HEK293 (cell line): ENCODE data around the gene DGKZ.
A peak's percentile ranks its signal among the peaks of the same experiment; 100 is the strongest.

Source experiments
- BCL11A ChIP-seq: fragments of 450-650 bp; formaldehyde crosslinking; IDR thresholded peaks from 2 replicates; pipeline ENCODE4 v1.5.1; 2016; ENCODE audit warnings: low read depth, missing biosample characterization, missing genetic modification characterization
- BCL11B ChIP-seq: fragments of 450-650 bp; formaldehyde crosslinking; IDR thresholded peaks from 2 replicates; pipeline ENCODE4 v1.5.1; 2016; ENCODE audit warnings: low read depth, missing biosample characterization, missing genetic modification characterization
- CTCF ChIP-seq: fragments of 450-650 bp; formaldehyde crosslinking; IDR thresholded peaks from 2 replicates; pipeline ENCODE4 v1.5.1; 2016; ENCODE audit warnings: missing biosample characterization, missing genetic modification characterization
- EGR2 ChIP-seq: fragments of 450-650 bp; formaldehyde crosslinking; IDR thresholded peaks from 2 replicates; pipeline ENCODE4 v1.5.1; 2016; ENCODE audit warnings: low read depth, missing biosample characterization, missing genetic modification characterization
- FEZF1 ChIP-seq: fragments of 450-650 bp; formaldehyde crosslinking; IDR thresholded peaks from 2 replicates; pipeline ENCODE4 v1.5.1; 2016; ENCODE audit warnings: missing biosample characterization, missing genetic modification characterization
- KLF1 ChIP-seq: fragments of 450-650 bp; formaldehyde crosslinking; IDR thresholded peaks from 2 replicates; pipeline ENCODE4 v1.5.1; 2016; ENCODE audit warnings: missing biosample characterization, missing genetic modification characterization
- KLF16 ChIP-seq: fragments of 450-650 bp; formaldehyde crosslinking; IDR thresholded peaks from 2 replicates; pipeline ENCODE4 v1.5.1; 2017; ENCODE audit warnings: missing biosample characterization, missing genetic modification characterization
- KLF9 ChIP-seq: fragments of 450-650 bp; formaldehyde crosslinking; IDR thresholded peaks from 2 replicates; pipeline ENCODE4 v1.5.1; 2016; ENCODE audit warnings: missing biosample characterization, missing genetic modification characterization, low read depth
- MZF1 ChIP-seq: fragments of 450-650 bp; formaldehyde crosslinking; IDR thresholded peaks from 2 replicates; pipeline ENCODE4 v1.5.1; 2017; ENCODE audit warnings: missing biosample characterization, missing genetic modification characterization, borderline replicate concordance
- OVOL3 ChIP-seq: fragments of 450-650 bp; formaldehyde crosslinking; IDR thresholded peaks from 2 replicates; pipeline ENCODE4 v1.5.1; 2016; ENCODE audit warnings: missing biosample characterization, missing genetic modification characterization
- REST ChIP-seq: fragments of 450-650 bp; formaldehyde crosslinking; IDR thresholded peaks from 2 replicates; pipeline ENCODE4 v1.5.1; 2016; ENCODE audit warnings: missing biosample characterization, missing genetic modification characterization
- SALL2 ChIP-seq: fragments of 450-650 bp; formaldehyde crosslinking; IDR thresholded peaks from 2 replicates; pipeline ENCODE4 v1.5.0; 2017; ENCODE audit warnings: missing biosample characterization, mild to moderate bottlenecking, missing genetic modification characterization, borderline replicate concordance
- SCRT2 ChIP-seq: fragments of 450-650 bp; formaldehyde crosslinking; IDR thresholded peaks from 2 replicates; pipeline ENCODE4 v1.5.1; 2016; ENCODE audit warnings: missing biosample characterization, missing genetic modification characterization
- SP3 ChIP-seq: fragments of 450-650 bp; formaldehyde crosslinking; IDR thresholded peaks from 2 replicates; pipeline ENCODE4 v1.5.1; 2016; ENCODE audit warnings: missing biosample characterization, missing genetic modification characterization
- ZBTB48 ChIP-seq: fragments of 450-650 bp; formaldehyde crosslinking; IDR thresholded peaks from 2 replicates; pipeline ENCODE4 v1.5.1; 2016; ENCODE audit warnings: missing biosample characterization, missing genetic modification characterization
- ZBTB8A ChIP-seq: fragments of 450-650 bp; formaldehyde crosslinking; IDR thresholded peaks from 2 replicates; pipeline ENCODE4 v1.5.1; 2016; ENCODE audit warnings: missing biosample characterization, missing genetic modification characterization
- ZNF202 ChIP-seq: fragments of 450-650 bp; formaldehyde crosslinking; IDR thresholded peaks from 2 replicates; pipeline ENCODE4 v1.5.1; 2016; ENCODE audit warnings: missing biosample characterization, missing genetic modification characterization, borderline replicate concordance
- ZNF280C ChIP-seq: fragments of 450-650 bp; formaldehyde crosslinking; IDR thresholded peaks from 2 replicates; pipeline ENCODE4 v1.5.1; 2016; ENCODE audit warnings: missing biosample characterization, missing genetic modification characterization
- ZNF302 ChIP-seq: fragments of 450-650 bp; formaldehyde crosslinking; IDR thresholded peaks from 2 replicates; pipeline ENCODE4 v1.5.1; 2016; ENCODE audit warnings: missing biosample characterization, missing genetic modification characterization, low read depth
- ZNF324 ChIP-seq: fragments of 450-650 bp; formaldehyde crosslinking; IDR thresholded peaks from 2 replicates; pipeline ENCODE4 v1.5.1; 2016; ENCODE audit warnings: missing biosample characterization, missing genetic modification characterization
- ZNF335 ChIP-seq: fragments of 450-650 bp; formaldehyde crosslinking; conservative IDR thresholded peaks from 2 replicates; pipeline ENCODE4 v1.5.1; 2016; ENCODE audit warnings: missing biosample characterization, missing genetic modification characterization
- ZNF501 ChIP-seq: fragments of 450-650 bp; formaldehyde crosslinking; IDR thresholded peaks from 2 replicates; pipeline ENCODE4 v1.5.1; 2016; ENCODE audit warnings: missing biosample characterization, missing genetic modification characterization
- ZNF510 ChIP-seq: fragments of 450-650 bp; formaldehyde crosslinking; IDR thresholded peaks from 2 replicates; pipeline ENCODE4 v1.5.1; 2018; ENCODE audit warnings: mild to moderate bottlenecking, missing genetic modification characterization, missing biosample characterization; ENCODE audit not compliant: insufficient replicate concordance
- ZNF580 ChIP-seq: fragments of 450-650 bp; formaldehyde crosslinking; IDR thresholded peaks from 2 replicates; pipeline ENCODE4 v1.5.1; 2016; ENCODE audit warnings: missing biosample characterization, missing genetic modification characterization
- ZNF629 ChIP-seq: fragments of 450-650 bp; formaldehyde crosslinking; IDR thresholded peaks from 2 replicates; pipeline ENCODE4 v1.5.1; 2017; ENCODE audit warnings: missing biosample characterization, missing genetic modification characterization
- ZNF664 ChIP-seq: fragments of 450-650 bp; formaldehyde crosslinking; IDR thresholded peaks from 2 replicates; pipeline ENCODE4 v1.5.1; 2016; ENCODE audit warnings: missing biosample characterization, missing genetic modification characterization
- ZNF692 ChIP-seq: fragments of 450-650 bp; formaldehyde crosslinking; IDR thresholded peaks from 2 replicates; pipeline ENCODE4 v1.5.1; 2016; ENCODE audit warnings: missing biosample characterization, missing genetic modification characterization
- ZNF704 ChIP-seq: fragments of 450-650 bp; formaldehyde crosslinking; IDR thresholded peaks from 2 replicates; pipeline ENCODE4 v1.5.1; 2016; ENCODE audit warnings: missing biosample characterization, missing genetic modification characterization
- ZSCAN16 ChIP-seq: fragments of 450-650 bp; formaldehyde crosslinking; IDR thresholded peaks from 2 replicates; pipeline ENCODE4 v1.5.1; 2016; ENCODE audit warnings: missing biosample characterization, missing genetic modification characterization
- ZSCAN30 ChIP-seq: fragments of 450-650 bp; IDR thresholded peaks from 2 replicates; pipeline ENCODE4 v1.5.1; 2018; ENCODE audit warnings: missing biosample characterization, mild to moderate bottlenecking, missing genetic modification characterization, moderate library complexity

DGKZ gene

GRCh38 chr11:46352063-46352841 is 5.0 kb downstream of the DGKZ start (continued):
- no peak for TF ChIP-seq KLF9
- TF ChIP-seq ZNF324 (tag by site-specific recombination), result no peak
- no peak for TF ChIP-seq ZNF501
- TF ChIP-seq ZBTB8A (tag by site-specific recombination), result peak; percentile 68
- TF ChIP-seq ZSCAN16 (tag by site-specific recombination), result no peak
- TF ChIP-seq ZNF692 (tag by site-specific recombination), result no peak
- TF ChIP-seq EGR2, result peak; percentile 74
- TF ChIP-seq ZNF202 (tag by site-specific recombination), result no peak
- no peak for TF ChIP-seq BCL11B (tag by site-specific recombination)
- TF ChIP-seq FEZF1 (tag by site-specific recombination), result no peak
- TF ChIP-seq ZBTB48, result peak; percentile 55
- no peak for TF ChIP-seq KLF16
- no peak for TF ChIP-seq REST (tag by site-specific recombination)
- peak; percentile 70 for TF ChIP-seq CTCF
- no peak for TF ChIP-seq SALL2 (tag by site-specific recombination)
- TF ChIP-seq OVOL3, result no peak
- TF ChIP-seq ZNF302 (tag by site-specific recombination), result no peak
- TF ChIP-seq ZNF580, result no peak
- no peak for TF ChIP-seq BCL11A (tag by site-specific recombination)
- no peak for TF ChIP-seq MZF1 (tag by site-specific recombination)
- no peak for TF ChIP-seq ZNF664
- no peak for TF ChIP-seq ZSCAN30 (tag by site-specific recombination)
- TF ChIP-seq SCRT2, result no peak
- TF ChIP-seq ZNF704 (tag by site-specific recombination), result no peak
- no peak for TF ChIP-seq ZNF280C (tag by site-specific recombination)
- TF ChIP-seq KLF1 (tag by site-specific recombination), result 0 out of 2 replicates have a peak, but pooled peaks have one; percentile 22
- no peak for TF ChIP-seq ZNF510 (tag by site-specific recombination)
- no peak for TF ChIP-seq ZNF335
- no peak for TF ChIP-seq ZNF629 (tag by site-specific recombination)
- peak; percentile 26; the same call in 1 of the 2 replicates for TF ChIP-seq SP3 (tag by site-specific recombination)
